Measurements from ENCODE around the gene RETREG2. TPM values are rescaled to one million over a fixed set of nuclear protein-coding genes. Genes with fewer than 3 reads are reported as not detected.

RETREG2 gene
- total and polyA plus RNA-seq, 2 experiments from 2014 or later: 20.7 to 120 TPM

DNA sequence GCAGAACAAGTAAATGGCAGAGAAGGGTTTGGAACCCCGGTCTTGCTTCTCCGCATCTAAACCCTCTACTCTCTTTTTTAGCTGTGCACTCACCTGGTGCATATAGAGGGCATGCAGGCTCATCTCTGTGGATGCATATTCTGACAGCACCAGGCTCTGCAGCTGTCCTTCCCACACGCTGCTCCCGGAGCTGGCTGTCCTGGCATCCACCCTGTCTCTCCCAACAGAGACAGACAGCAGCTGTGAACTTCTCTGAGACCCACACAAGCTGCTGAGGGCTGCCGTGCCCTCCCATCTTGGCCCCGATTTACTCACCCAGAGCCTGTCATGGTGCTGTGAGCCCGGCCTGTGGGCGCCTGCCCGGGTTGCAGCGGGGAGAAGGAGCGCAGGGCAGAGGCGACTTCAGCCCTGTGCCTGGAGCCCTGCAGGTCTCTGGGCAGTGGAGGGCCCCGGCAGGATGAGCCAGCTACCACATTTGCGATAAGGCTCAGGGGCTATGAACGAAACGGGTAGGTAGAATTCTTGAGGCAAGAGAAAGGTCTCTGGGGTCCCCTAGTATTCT is 44.0 kb downstream of the RETREG2 start:
- TF ChIP-seq EZH2phosphoT487 (IDR thresholded peaks at IDR 0.05; ENCODE audit: insufficient read depth, low read depth) (no peak), EZH2 (IDR thresholded peaks at IDR 0.05; ENCODE audit: insufficient read depth, poor library complexity, severe bottlenecking) (no peak)
- no peak overlapping the region for H3K4me3 ChIP-seq
- in situ Hi-C loops (cut with MboI): no loop called here

DNA sequence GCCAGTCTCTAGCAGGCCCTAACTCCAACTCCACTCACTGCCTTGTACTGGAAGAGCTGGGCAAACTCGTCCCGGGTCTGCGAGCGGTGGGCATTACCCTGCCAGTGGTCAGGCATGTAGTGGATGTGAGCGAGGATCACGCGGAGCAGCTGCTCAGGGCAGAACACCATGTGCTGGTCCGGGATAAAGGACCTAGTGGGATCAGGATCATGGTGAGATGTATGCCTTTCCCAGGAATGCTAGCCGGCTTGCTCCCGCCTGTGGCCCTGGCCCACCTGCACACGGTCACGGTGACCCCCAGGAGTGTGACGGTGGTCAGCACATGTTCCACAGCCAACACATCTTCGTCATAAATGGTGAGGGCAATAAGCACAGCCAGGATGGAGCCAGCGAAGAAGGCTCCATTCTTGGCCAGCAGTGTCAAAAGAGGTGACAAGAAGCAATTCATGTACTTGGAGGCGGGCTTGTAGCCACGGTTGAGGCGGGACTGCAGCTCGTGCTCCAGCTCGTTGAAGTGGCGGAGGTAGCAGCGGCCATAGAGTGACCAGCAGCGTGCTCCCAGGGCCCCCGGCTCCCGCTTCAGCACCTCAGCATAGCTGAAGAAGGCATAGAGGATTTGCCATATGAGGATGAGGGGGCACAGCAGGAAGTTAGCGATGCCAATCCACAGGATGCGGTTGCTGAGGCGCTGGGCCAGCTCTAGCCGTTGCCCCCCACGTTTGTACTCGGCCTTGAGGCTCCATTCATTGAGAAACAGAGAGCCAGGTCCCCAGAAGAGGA is 45.9 kb downstream of the RETREG2 start:
- no peak overlapping the region for H3K27ac ChIP-seq
- peaks cover 41% of the 10 kb centered on the region for H3K79me2 ChIP-seq (ENCODE audit: insufficient read depth)
- no peak overlapping the region for H3K4me2 ChIP-seq (ENCODE audit: unreplicated experiment)
- peaks cover 25% of the 10 kb centered on the region for H3K36me3 ChIP-seq (ENCODE audit: low read depth)
- H3K9ac ChIP-seq: no peak overlapping the region
- H3K9me2 ChIP-seq (ENCODE audit: insufficient read depth): no peaks in the 10 kb centered on the region
- H2AFZ ChIP-seq: no peak overlapping the region
- H3K9me3 ChIP-seq (ENCODE audit: low read depth): no peaks in the 10 kb centered on the region
- H3K27me3 ChIP-seq (replicated peaks; ENCODE audit: insufficient read depth): no peaks in the 10 kb centered on the region
- no peak overlapping the region for H3K4me3 ChIP-seq
- DNase-seq: no peak
- TF ChIP-seq EZH2phosphoT487 (IDR thresholded peaks at IDR 0.05; ENCODE audit: insufficient read depth, low read depth) (no peak), EZH2 (IDR thresholded peaks at IDR 0.05; ENCODE audit: insufficient read depth, poor library complexity, severe bottlenecking) (no peak)
- peaks cover 16% of the 10 kb centered on the region for H3F3A ChIP-seq (ENCODE audit: insufficient read depth)
- in situ Hi-C loops (cut with MboI): no loop called here
- H4K20me1 ChIP-seq (ENCODE audit: insufficient read depth): no peaks in the 10 kb centered on the region
- peaks cover 17% of the 10 kb centered on the region for H3K4me1 ChIP-seq (ENCODE audit: insufficient read depth)
- 93 to 94% methylated on average over 31 of the region's 31 CpGs for WGBS, 2 experiments (ENCODE audit: low coverage in 1 of 2, low lambda C conversion rate in 2 of 2, missing lambda C conversion rate in 2 of 2)

More for the DNA sequence above, 44.0 kb downstream of the RETREG2 start:
- peaks cover 17% of the 10 kb centered on the region for H3F3A ChIP-seq (ENCODE audit: insufficient read depth)
- H3K27ac ChIP-seq: no peak overlapping the region
- H4K20me1 ChIP-seq (ENCODE audit: insufficient read depth): no peaks in the 10 kb centered on the region
- no peaks in the 10 kb centered on the region for H3K9me3 ChIP-seq (ENCODE audit: low read depth)
- no peak overlapping the region for H2AFZ ChIP-seq
- WGBS, 2 experiments (ENCODE audit: low coverage in 1 of 2, low lambda C conversion rate in 2 of 2, missing lambda C conversion rate in 2 of 2): 90% methylated on average over 16 of the region's 16 CpGs
- no peak overlapping the region for H3K4me2 ChIP-seq (ENCODE audit: unreplicated experiment)
- peaks cover 22% of the 10 kb centered on the region for H3K79me2 ChIP-seq (ENCODE audit: insufficient read depth)
- H3K4me1 ChIP-seq (ENCODE audit: insufficient read depth): peaks cover 11% of the 10 kb centered on the region
- H3K9me2 ChIP-seq (ENCODE audit: insufficient read depth): no peaks in the 10 kb centered on the region
- H3K27me3 ChIP-seq (replicated peaks; ENCODE audit: insufficient read depth): no peaks in the 10 kb centered on the region
- no peak overlapping the region for H3K9ac ChIP-seq
- DNase-seq: no peak
- peaks cover 25% of the 10 kb centered on the region for H3K36me3 ChIP-seq (ENCODE audit: low read depth)

DNA sequence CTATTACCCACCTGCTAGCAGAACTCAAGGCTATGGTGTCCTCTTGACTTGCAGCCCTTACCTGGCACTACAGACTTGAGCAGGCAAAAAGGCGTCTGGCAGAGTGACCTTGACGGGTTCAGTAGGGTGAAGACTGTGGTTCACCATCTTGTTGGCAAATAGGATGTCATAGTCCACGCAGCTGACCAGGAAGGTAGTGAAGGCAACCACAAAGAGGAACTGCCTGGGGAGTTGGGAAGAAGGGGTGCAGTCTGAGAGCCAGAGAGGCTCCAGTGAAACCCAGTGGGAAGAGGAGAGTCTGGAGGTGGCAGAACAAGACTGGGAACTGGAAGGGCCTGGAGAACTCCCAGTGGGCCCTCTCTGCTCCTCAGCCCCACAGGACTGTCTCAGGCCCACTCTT is 47.3 kb downstream of the RETREG2 start:
- Histone ChIP-seq H3K9me2 (ENCODE audit: insufficient read depth) (no peaks in the 10 kb centered on the region), H3F3A (ENCODE audit: insufficient read depth) (peaks cover 10% of the 10 kb centered on the region; the same call in 1 of the 2 replicates), H2AFZ (no peak overlapping the region), H3K4me3 (no peak overlapping the region), H3K36me3 (ENCODE audit: low read depth) (peaks cover 25% of the 10 kb centered on the region), H3K4me2 (ENCODE audit: unreplicated experiment) (no peak overlapping the region), H3K4me1 (ENCODE audit: insufficient read depth) (peaks cover 12% of the 10 kb centered on the region), H3K27ac (no peak overlapping the region), H3K9ac (no peak overlapping the region), H3K9me3 (ENCODE audit: low read depth) (no peaks in the 10 kb centered on the region), H3K27me3 (replicated peaks; ENCODE audit: insufficient read depth) (no peaks in the 10 kb centered on the region), H4K20me1 (ENCODE audit: insufficient read depth) (no peaks in the 10 kb centered on the region), H3K79me2 (ENCODE audit: insufficient read depth) (peaks cover 44% of the 10 kb centered on the region)
- WGBS, 2 experiments (ENCODE audit: low coverage in 1 of 2, low lambda C conversion rate in 2 of 2, missing lambda C conversion rate in 2 of 2): 94 to 96% methylated on average over 3 of the region's 3 CpGs
- TF ChIP-seq EZH2phosphoT487 (IDR thresholded peaks at IDR 0.05; ENCODE audit: insufficient read depth, low read depth) (no peak), EZH2 (IDR thresholded peaks at IDR 0.05; ENCODE audit: insufficient read depth, poor library complexity, severe bottlenecking) (no peak)
- in situ Hi-C loops (cut with MboI): no loop called here
- DNase-seq: no peak

DNA sequence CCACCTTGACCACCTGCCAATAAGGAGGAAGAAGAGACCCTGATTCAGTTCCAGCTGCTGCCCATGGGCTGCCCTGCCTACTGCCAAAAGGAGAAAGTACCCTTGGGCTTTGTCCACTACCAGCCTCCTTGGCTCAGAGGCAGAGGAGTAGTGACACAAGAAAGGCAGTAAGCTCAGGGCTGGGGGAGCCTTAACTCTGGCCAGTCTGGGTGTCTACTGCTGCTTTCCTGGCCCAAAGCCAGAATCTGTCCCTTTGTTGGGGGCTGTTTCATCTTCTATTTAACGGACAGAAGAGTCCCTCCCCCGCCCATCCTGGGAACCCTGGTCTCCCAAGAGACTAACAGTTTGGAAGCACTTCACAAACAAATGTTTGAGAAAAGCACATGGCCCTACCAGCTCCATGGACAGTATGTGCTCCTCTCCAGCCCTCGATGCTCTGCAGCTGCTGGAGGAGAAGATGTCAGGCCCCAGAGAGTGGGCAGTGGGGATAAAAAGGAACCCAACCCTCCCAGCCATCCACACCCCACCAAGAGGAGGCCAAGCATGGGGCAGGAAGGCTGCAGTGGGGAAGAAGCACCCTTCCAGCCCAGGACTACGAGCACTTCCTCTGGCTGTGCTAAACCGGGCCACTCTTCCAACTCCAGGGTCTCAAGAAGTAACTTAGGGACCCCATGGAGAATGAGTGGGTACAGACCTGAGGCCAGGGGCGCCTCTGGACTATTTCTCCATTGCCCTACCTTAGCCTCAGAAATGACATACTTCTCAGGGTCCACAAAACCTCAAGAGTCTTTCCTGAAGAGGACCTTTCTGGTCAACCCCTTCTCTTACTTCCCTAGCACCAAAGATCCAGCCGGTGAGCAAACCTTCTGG is 50.2 kb downstream of the RETREG2 start:
- peak overlapping the region; percentile 79 for H2AFZ ChIP-seq
- peaks cover 11% of the 10 kb centered on the region; the same call in 1 of the 2 replicates for H3F3A ChIP-seq (ENCODE audit: insufficient read depth)
- H3K27me3 ChIP-seq (replicated peaks; ENCODE audit: insufficient read depth): no peaks in the 10 kb centered on the region
- H3K4me1 ChIP-seq (ENCODE audit: insufficient read depth): peaks cover 22% of the 10 kb centered on the region
- peak overlapping the region; percentile 99 for H3K4me2 ChIP-seq (ENCODE audit: unreplicated experiment)
- H3K9me3 ChIP-seq (ENCODE audit: low read depth): no peaks in the 10 kb centered on the region
- H3K27ac ChIP-seq: peak overlapping the region; percentile 88
- peaks cover 31% of the 10 kb centered on the region for H3K36me3 ChIP-seq (ENCODE audit: low read depth)
- H3K9ac ChIP-seq: peak overlapping the region; percentile 94
- no peaks in the 10 kb centered on the region for H4K20me1 ChIP-seq (ENCODE audit: insufficient read depth)
- no peaks in the 10 kb centered on the region for H3K9me2 ChIP-seq (ENCODE audit: insufficient read depth)
- peak; percentile 31 for DNase-seq
- H3K79me2 ChIP-seq (ENCODE audit: insufficient read depth): peaks cover 71% of the 10 kb centered on the region
- WGBS, 2 experiments (ENCODE audit: low coverage in 1 of 2, low lambda C conversion rate in 2 of 2, missing lambda C conversion rate in 2 of 2): 19 to 22% methylated on average over 7 of the region's 7 CpGs
- no peak for TF ChIP-seq EZH2phosphoT487 (IDR thresholded peaks at IDR 0.05; ENCODE audit: insufficient read depth, low read depth)
- TF ChIP-seq EZH2 (IDR thresholded peaks at IDR 0.05; ENCODE audit: insufficient read depth, poor library complexity, severe bottlenecking): no peak
- H3K4me3 ChIP-seq: peak overlapping the region; percentile 93
- in situ Hi-C loops (cut with MboI): no loop called here

Data from GM23248 (cell line).